Upper lobe of left lung (tissue), 4 donors: ENCODE data around the gene PRRX1.

Experiments
- CTCF ChIP-seq, 6 experiments: fragments of 450-650 bp in 4 of 6; fragments of 200-600 bp in 2 of 6; sonication (generic) in 2 of 6; IDR thresholded peaks; one replicate each; pipeline ENCODE4 v1.5.1; 2016 to 2019; ENCODE audit warnings: antibody characterized with exemption in 6 of 6
- POLR2AphosphoS5 ChIP-seq, 2 donors: sonication (generic); formaldehyde crosslinking; IDR thresholded peaks; one replicate each; pipeline ENCODE4 v1.5.1; 2017; ENCODE audit warnings: antibody characterized with exemption in 2 of 2

DNA sequence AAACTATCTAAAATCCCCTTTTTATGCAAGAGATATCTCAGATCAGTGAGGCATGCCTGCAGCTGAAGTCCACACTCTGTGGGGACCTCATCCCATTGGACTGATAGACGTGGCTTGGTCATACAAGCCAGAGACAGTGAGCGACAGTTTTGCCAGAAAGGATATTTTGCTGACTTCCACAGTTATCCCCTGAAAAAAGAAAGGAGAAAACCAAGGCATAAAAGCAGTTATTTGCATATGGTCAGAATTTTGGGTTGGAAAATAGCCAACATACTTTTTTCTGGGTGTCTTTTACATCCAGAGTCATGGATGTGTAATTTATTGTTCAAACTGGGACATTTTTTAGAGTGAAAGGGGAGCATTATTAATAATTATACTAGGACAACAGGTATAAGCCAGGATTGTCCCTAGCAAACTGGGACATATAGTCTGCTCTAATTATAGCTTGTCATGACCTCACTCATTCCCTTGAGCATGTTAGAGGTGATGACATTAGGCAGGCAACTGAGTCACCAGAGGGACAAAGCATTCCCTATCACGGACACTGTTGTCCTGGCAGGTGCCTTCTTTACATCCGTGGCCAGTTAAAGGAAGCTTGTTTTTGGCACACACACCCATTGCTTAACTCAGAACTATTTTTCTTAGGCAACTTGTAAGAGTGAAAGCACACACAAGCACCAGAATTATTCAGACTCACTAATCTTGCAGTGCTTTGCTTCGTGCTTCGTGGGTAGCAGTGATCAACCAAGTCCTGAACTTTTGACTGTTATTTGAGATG lies 65.5 kb downstream of the PRRX1 start:
- no peak for TF ChIP-seq CTCF (IDR thresholded peaks at IDR 0.05)
- no peak for TF ChIP-seq POLR2AphosphoS5 (IDR thresholded peaks at IDR 0.05)
